ENCODE results near the gene CPN2.

The CPN2 gene

GRCh38 chr3:194323785-194324735, 27.1 kb downstream of the CPN2 start:
- TF ChIP-seq GATA3 (IDR thresholded peaks at IDR 0.05; ENCODE audit: low read depth, low read length) (no peak), GATA2 (IDR thresholded peaks at IDR 0.05; ENCODE audit: low read depth, low read length) (no peak; the same call in 1 of the 2 replicates)

- TF ChIP-seq GATA2 (IDR thresholded peaks at IDR 0.05; ENCODE audit: low read depth, low read length) (no peak), GATA3 (IDR thresholded peaks at IDR 0.05; ENCODE audit: low read depth, low read length) (no peak)
These were observed 28.4 kb downstream of the CPN2 start for GRCh38 chr3:194322678-194323211.

GRCh38 chr3:194321693-194322640, 29.2 kb downstream of the CPN2 start:
- TF ChIP-seq GATA3 (IDR thresholded peaks at IDR 0.05; ENCODE audit: low read depth, low read length) (no peak), GATA2 (IDR thresholded peaks at IDR 0.05; ENCODE audit: low read depth, low read length) (no peak)

GRCh38 chr3:194320744-194321243, 30.3 kb downstream of the CPN2 start:
- TF ChIP-seq GATA3 (IDR thresholded peaks at IDR 0.05; ENCODE audit: low read depth, low read length) (no peak), GATA2 (IDR thresholded peaks at IDR 0.05; ENCODE audit: low read depth, low read length) (no peak)

- no peak for TF ChIP-seq GATA3 (IDR thresholded peaks at IDR 0.05; ENCODE audit: low read depth, low read length)
- no peak for TF ChIP-seq GATA2 (IDR thresholded peaks at IDR 0.05; ENCODE audit: low read depth, low read length)
These were observed 31.0 kb downstream of the CPN2 start for GRCh38 chr3:194320100-194320499.

- TF ChIP-seq GATA3 (IDR thresholded peaks at IDR 0.05; ENCODE audit: low read depth, low read length) (no peak), GATA2 (IDR thresholded peaks at IDR 0.05; ENCODE audit: low read depth, low read length) (no peak)
These were observed 32.5 kb downstream of the CPN2 start for GRCh38 chr3:194318511-194319161.

DNA sequence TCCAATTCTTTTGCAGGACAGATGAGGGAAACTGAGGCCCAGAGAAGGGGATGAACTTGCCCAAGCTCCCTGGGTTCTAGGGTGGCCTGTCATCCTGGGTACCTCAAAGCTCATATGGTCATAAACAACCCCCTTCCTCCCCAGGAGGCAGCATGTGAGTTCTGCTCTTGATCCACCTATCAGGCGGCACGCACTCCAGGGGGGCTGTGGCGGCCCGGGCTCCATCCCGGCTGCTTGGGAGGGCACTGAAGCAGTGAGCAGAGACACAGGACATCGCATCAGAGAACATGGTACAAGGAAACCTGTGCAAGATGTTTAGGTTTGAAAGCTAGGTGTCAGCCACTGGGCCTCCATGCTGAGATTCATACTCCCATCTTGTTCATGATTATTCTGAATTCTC, 34.2 kb downstream of the CPN2 start:
- TF ChIP-seq GATA3 (IDR thresholded peaks at IDR 0.05; ENCODE audit: low read depth, low read length) (no peak), GATA2 (IDR thresholded peaks at IDR 0.05; ENCODE audit: low read depth, low read length) (no peak)

- TF ChIP-seq GATA2 (IDR thresholded peaks at IDR 0.05; ENCODE audit: low read depth, low read length) = no peak
- TF ChIP-seq GATA3 (IDR thresholded peaks at IDR 0.05; ENCODE audit: low read depth, low read length) = no peak
These were observed 35.2 kb downstream of the CPN2 start for GRCh38 chr3:194315965-194316361.

GRCh38 chr3:194315088-194315964, 35.8 kb downstream of the CPN2 start:
- no peak; the same call in 1 of the 2 replicates for TF ChIP-seq GATA2 (IDR thresholded peaks at IDR 0.05; ENCODE audit: low read depth, low read length)
- TF ChIP-seq GATA3 (IDR thresholded peaks at IDR 0.05; ENCODE audit: low read depth, low read length) = no peak

DNA sequence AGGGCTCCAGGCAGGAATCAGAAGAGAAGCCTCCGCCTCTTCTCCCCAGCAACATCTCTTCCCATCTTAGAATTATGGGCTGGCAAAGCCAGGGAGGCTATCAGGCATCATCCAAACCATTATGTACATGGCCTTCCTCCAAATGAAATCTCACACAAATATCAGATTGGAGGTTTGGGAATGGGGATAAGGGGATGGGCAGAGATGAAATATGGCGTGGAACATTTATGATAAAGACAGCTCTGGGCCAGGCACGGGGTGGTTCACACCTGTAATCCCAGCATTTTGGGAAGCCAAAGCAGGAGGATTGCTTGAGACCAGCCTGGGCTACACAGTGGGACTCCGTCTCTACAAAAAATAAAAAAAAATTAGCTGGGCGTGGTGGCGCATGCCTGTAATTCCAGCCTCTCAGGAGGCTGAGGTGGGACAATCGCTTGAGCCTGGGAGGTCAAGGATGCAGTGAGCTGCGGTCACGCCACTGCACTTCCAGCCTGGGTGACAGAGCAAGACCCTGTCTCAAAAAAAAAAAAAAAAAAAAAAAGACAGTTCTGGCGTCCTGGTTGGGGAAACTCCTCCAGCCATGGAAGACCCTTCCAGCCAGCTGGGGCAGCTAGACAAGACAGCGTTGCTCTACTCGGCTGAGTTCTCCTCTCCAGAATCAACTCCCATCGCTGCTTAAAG, 36.6 kb downstream of the CPN2 start:
- TF ChIP-seq GATA2 (IDR thresholded peaks at IDR 0.05; ENCODE audit: low read depth, low read length) = peak; percentile 50
- TF ChIP-seq GATA3 (IDR thresholded peaks at IDR 0.05; ENCODE audit: low read depth, low read length) = no peak

DNA sequence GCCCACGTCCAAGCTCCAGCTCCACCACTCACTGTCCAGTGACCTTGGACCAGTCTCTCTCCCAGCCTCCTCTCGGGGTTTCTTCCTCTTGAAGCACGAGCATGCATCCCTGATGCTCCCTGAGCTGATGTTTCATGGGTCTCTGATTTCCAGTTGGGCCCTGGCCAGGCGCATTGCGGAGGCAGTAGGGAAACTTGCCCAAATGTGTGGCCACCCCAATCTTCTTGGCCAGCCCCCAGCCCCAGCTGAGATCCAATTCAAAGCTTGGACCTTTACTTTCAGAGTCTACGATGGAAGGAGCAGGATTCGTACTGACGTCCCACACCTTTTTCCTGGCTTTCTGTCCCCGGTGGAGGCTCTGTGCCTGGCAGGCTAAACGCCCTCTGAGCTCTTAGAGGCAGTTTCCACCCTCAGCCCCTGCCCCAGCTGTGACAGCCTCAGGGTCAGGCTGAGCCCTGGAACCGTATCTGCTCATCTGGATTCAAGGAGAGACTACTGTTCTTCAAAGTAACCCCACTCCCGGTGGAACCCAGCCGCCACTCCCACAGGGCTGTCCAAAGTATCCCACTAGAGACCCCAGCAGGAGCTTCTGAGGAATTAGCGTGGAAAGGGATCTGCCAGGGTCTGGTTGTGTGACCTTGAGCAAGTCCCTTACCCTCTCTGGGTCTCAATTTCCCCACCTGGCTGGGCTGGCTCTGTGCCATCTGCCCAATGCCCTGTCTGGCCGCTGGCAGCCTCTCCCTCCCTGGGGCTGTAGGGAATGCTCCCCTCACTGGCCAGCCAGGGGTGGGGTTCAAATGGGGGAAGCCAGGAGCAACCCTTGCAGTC, 37.4 kb downstream of the CPN2 start:
- no peak for TF ChIP-seq GATA2 (IDR thresholded peaks at IDR 0.05; ENCODE audit: low read depth, low read length)
- no peak for TF ChIP-seq GATA3 (IDR thresholded peaks at IDR 0.05; ENCODE audit: low read depth, low read length)
